Measurements from ENCODE around the gene STRADB.
"Not testable (repeated sequence)": the region's sequence is repeated elsewhere in the genome, so short reads cannot be mapped to it uniquely, and the experiment has no call there.

Gene STRADB

DNA sequence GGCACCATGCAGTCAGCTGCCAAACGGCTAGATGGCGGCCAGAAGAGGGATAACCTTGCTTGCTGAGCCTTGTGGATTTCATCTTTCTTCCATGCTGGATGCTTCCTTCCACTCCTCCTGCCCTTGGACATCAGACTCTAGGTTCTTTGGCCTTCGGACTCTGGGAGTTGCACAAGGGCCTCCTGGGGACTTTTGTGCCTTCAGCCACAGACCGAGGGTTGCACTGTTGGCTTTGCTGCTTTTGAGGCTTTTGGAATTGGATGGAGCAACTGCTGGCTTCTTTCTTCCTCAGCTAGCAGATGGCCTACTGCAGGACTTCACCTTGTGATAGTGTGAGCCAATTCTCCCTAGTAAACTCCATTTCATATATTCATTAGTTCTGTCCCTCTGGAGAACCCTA is 31.0 kb downstream of the STRADB start:
- TF ChIP-seq, protein P1, sequence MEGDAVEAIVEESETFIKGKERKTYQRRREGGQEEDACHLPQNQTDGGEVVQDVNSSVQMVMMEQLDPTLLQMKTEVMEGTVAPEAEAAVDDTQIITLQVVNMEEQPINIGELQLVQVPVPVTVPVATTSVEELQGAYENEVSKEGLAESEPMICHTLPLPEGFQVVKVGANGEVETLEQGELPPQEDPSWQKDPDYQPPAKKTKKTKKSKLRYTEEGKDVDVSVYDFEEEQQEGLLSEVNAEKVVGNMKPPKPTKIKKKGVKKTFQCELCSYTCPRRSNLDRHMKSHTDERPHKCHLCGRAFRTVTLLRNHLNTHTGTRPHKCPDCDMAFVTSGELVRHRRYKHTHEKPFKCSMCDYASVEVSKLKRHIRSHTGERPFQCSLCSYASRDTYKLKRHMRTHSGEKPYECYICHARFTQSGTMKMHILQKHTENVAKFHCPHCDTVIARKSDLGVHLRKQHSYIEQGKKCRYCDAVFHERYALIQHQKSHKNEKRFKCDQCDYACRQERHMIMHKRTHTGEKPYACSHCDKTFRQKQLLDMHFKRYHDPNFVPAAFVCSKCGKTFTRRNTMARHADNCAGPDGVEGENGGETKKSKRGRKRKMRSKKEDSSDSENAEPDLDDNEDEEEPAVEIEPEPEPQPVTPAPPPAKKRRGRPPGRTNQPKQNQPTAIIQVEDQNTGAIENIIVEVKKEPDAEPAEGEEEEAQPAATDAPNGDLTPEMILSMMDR (conservative IDR thresholded peaks at IDR 0.05; ENCODE audit: low read depth) = no peak
- no peak for DNase-seq (ENCODE audit: low spot score)
- H3K27ac ChIP-seq = no peak overlapping the region
- CTCF ChIA-PET = no interaction called here
- POLR2A ChIA-PET (ENCODE audit: low non-redundant PET) = no interaction called here

DNA sequence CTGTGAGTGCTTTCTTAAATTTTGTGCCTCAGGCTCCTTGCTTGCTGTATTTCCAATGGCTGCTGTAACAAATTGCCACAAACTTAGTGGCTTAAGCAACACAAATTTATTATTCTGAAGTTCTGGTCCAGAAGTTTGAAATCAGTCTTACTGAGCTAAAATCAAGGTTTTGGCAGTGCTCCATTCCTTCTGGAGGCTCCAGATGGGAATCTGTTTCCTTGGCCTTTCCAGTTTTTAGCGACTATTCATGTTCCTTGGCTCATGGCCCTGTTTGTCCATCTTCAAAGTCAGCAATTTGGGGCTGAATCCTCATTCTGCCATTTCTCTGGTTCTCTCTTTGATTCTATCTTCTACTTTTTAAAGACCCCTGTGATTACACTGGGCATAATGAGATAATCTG is 31.8 kb downstream of the STRADB start:
- DNase-seq (ENCODE audit: low spot score) = no peak
- TF ChIP-seq, protein P1 (conservative IDR thresholded peaks at IDR 0.05; ENCODE audit: low read depth) = no peak
- ChIA-PET CTCF (no interaction called here), POLR2A (ENCODE audit: low non-redundant PET) (no interaction called here)
- H3K27ac ChIP-seq = no peak overlapping the region

- CTCF ChIA-PET; H3K27ac ChIP-seq; DNase-seq (ENCODE audit: low spot score); POLR2A ChIA-PET (ENCODE audit: low non-redundant PET): not testable (repeated sequence)
Observed at GRCh38 chr2:201483758-201484157, 32.2 kb downstream of the STRADB start.

GRCh38 chr2:201484805-201485204 is 33.3 kb downstream of the STRADB start:
- CTCF ChIA-PET = no interaction called here
- TF ChIP-seq, protein P1 (conservative IDR thresholded peaks at IDR 0.05; ENCODE audit: low read depth) = no peak
- no peak for DNase-seq (ENCODE audit: low spot score)
- H3K27ac ChIP-seq = no peak overlapping the region
- POLR2A ChIA-PET (ENCODE audit: low non-redundant PET) = no interaction called here

- no peak for DNase-seq (ENCODE audit: low spot score)
- H3K27ac ChIP-seq = no peak overlapping the region
- CTCF ChIA-PET = interaction anchor here (0.6 kb wide), 1 partner anchor 9 kb away, joined by 3 read pairs; no protein-coding TSS in a partner anchor
- TF ChIP-seq, protein P1 (conservative IDR thresholded peaks at IDR 0.05; ENCODE audit: low read depth) = no peak
- POLR2A ChIA-PET (ENCODE audit: low non-redundant PET) = no interaction called here
Observed at GRCh38 chr2:201490291-201490690, 38.8 kb downstream of the STRADB start.

DNA sequence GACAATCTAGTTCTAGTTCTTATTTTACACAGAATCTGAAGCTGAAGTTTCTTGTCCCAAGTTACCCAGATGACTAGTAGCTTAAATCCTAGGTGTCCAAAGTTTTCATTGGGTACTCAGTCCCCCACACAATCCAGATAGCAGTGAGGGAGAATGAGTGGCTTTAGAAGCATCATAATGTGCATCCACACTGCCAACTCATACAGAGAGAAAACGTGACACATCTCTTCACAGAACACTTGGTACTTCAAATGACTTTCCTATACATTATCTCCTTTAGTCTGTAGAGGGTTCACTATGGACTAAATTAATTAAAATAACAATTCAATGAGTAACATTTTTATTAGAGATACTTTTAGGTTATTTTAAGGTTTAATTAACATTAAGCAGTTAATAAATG is 45.2 kb downstream of the STRADB start:
- TF ChIP-seq, protein P1 (conservative IDR thresholded peaks at IDR 0.05; ENCODE audit: low read depth) = no peak
- no peak for DNase-seq (ENCODE audit: low spot score)
- H3K27ac ChIP-seq = no peak overlapping the region
- ChIA-PET POLR2A (ENCODE audit: low non-redundant PET) (no interaction called here), CTCF (no interaction called here)

DNA sequence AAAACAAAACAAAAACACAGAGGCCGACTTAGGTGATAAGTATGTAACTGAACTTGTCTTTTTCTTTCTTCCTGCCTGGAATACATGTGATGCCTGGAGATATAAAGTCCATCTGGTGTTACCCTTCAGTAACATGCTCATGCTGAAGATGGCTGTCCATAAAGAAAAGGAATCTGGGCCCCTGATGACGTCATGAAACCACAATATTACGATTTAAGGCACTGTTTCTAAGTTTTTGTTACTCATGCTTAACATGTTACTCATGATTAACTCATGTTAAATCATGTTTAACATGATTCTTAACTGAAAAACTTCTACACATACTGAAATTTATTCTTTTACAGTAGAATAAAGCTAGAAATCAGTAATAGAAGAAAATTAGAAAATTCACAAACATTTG is 49.0 kb downstream of the STRADB start:
- DNase-seq (ENCODE audit: low spot score) = peak; percentile 8
- ChIA-PET CTCF (interaction anchor here (0.7 kb wide), 1 partner anchor 270 kb away, joined by 3 read pairs; no protein-coding TSS in a partner anchor), POLR2A (ENCODE audit: low non-redundant PET) (no interaction called here)
- H3K27ac ChIP-seq = no peak overlapping the region
- TF ChIP-seq, protein P1 (conservative IDR thresholded peaks at IDR 0.05; ENCODE audit: low read depth) = no peak
